ENCODE measurements around the gene TRUB1.

- TF ChIP-seq POLR2AphosphoS5 (IDR thresholded peaks at IDR 0.05) (no peak), CTCF (IDR thresholded peaks at IDR 0.05) (no peak)
Measured at GRCh38 chr10:114938856-114939193, 830 bp downstream of the TRUB1 start.
